H9 (cell line): ENCODE measurements around the gene PHF5A. TPM values are rescaled to one million over a fixed set of nuclear protein-coding genes. Genes with fewer than 3 reads are reported as not detected.
"Not testable (repeated sequence)": the region's sequence is repeated elsewhere in the genome, so short reads cannot be mapped to it uniquely, and the experiment has no call there.

Source experiments
- DNase-seq: peaks from one replicate; pipeline ENCODE4 v3.0.0-alpha.2; 2017
- H2AFZ ChIP-seq: one replicate; pipeline ENCODE4 v1.6.1; 2013; ENCODE audit warnings: mild to moderate bottlenecking, low read length, control low read depth, moderate library complexity
- H2AK5ac ChIP-seq: 2 replicates; pipeline ENCODE4 v1.6.1; 2013; ENCODE audit warnings: low read length, control low read depth, mixed read lengths; ENCODE audit not compliant: insufficient read length
- H2BK120ac ChIP-seq: one replicate; pipeline ENCODE4 v1.6.1; 2013; ENCODE audit warnings: low read depth, mild to moderate bottlenecking, low read length, control low read depth, inconsistent platforms; ENCODE audit not compliant: poor library complexity, severe bottlenecking
- H2BK12ac ChIP-seq: 2 replicates; pipeline ENCODE4 v1.6.1; 2013; ENCODE audit warnings: low read length, control low read depth, mixed read lengths, low read depth; ENCODE audit not compliant: insufficient read length
- H2BK15ac ChIP-seq: 2 replicates; pipeline ENCODE4 v1.6.1; 2013; ENCODE audit warnings: low read depth, low read length, control low read depth
- H2BK20ac ChIP-seq: one replicate; pipeline ENCODE4 v1.6.1; 2013; ENCODE audit warnings: low read depth, mild to moderate bottlenecking, low read length, control low read depth, inconsistent platforms; ENCODE audit not compliant: poor library complexity, severe bottlenecking
- H2BK5ac ChIP-seq: 2 replicates; pipeline ENCODE4 v1.6.1; 2013; ENCODE audit warnings: low read length, control low read depth, mixed read lengths; ENCODE audit not compliant: insufficient read length
- H3K14ac ChIP-seq: 2 replicates; pipeline ENCODE4 v1.6.1; 2013; ENCODE audit warnings: low read length, control low read depth; ENCODE audit not compliant: insufficient read depth
- H3K18ac ChIP-seq: 2 replicates; pipeline ENCODE4 v1.6.1; 2013; ENCODE audit warnings: low read depth, mild to moderate bottlenecking, mixed read lengths, low read length, control low read depth; ENCODE audit not compliant: insufficient read length
- H3K23ac ChIP-seq: 2 replicates; pipeline ENCODE4 v1.6.1; 2013; ENCODE audit warnings: low read length, control low read depth, mixed read lengths, low read depth; ENCODE audit not compliant: insufficient read length
- H3K23me2 ChIP-seq: 2 replicates; pipeline ENCODE4 v1.6.1; 2013; ENCODE audit warnings: low read depth, mild to moderate bottlenecking, mixed read lengths, low read length, control low read depth; ENCODE audit not compliant: insufficient read length, poor library complexity, severe bottlenecking
- H3K27ac ChIP-seq: 2 replicates; pipeline ENCODE4 v1.5.1; 2013; ENCODE audit warnings: low read length, control low read depth, mixed read lengths, low read depth; ENCODE audit not compliant: insufficient read length
- H3K27me3 ChIP-seq: 2 replicates; pipeline ENCODE4 v1.6.1; 2013; ENCODE audit warnings: low read length, control low read depth, inconsistent platforms; ENCODE audit not compliant: insufficient read depth
- H3K4ac ChIP-seq: 2 replicates; pipeline ENCODE4 v1.6.1; 2013; ENCODE audit warnings: low read depth, mild to moderate bottlenecking, control low read depth, inconsistent platforms, low read length, moderate library complexity
- H3K4me1 ChIP-seq: 2 replicates; pipeline ENCODE4 v1.6.1; 2013; ENCODE audit warnings: low read length, control low read depth, inconsistent platforms; ENCODE audit not compliant: insufficient read depth
- H3K4me2 ChIP-seq: 2 replicates; pipeline ENCODE4 v1.6.1; 2013; ENCODE audit warnings: low read length, control low read depth, mixed read lengths; ENCODE audit not compliant: insufficient read length, insufficient read depth
- H3K56ac ChIP-seq: 2 replicates; pipeline ENCODE4 v1.6.1; 2013; ENCODE audit warnings: low read depth, mild to moderate bottlenecking, mixed read lengths, low read length, control low read depth; ENCODE audit not compliant: insufficient read length
- H3K79me1 ChIP-seq: 2 replicates; pipeline ENCODE4 v1.6.1; 2013; ENCODE audit warnings: low read depth, mild to moderate bottlenecking, moderate library complexity, low read length, control low read depth, inconsistent platforms; ENCODE audit not compliant: insufficient read depth, poor library complexity, severe bottlenecking
- H3K79me2 ChIP-seq: 2 replicates; pipeline ENCODE4 v1.6.1; 2013; ENCODE audit warnings: low read length, control low read depth, inconsistent platforms; ENCODE audit not compliant: insufficient read depth
- H3K9ac ChIP-seq: 2 replicates; pipeline ENCODE4 v1.6.1; 2013; ENCODE audit warnings: low read length, control low read depth, mixed read lengths; ENCODE audit not compliant: insufficient read length; ENCODE audit errors: extremely low read depth
- H3K9me3 ChIP-seq: one replicate; pipeline ENCODE4 v1.6.1; 2013; ENCODE audit warnings: low read depth, low read length, inconsistent platforms; ENCODE audit not compliant: control insufficient read depth
- H3T11ph ChIP-seq: one replicate; pipeline ENCODE4 v1.6.1; 2013; ENCODE audit warnings: mild to moderate bottlenecking, low read length, control low read depth, inconsistent platforms
- H4K20me1 ChIP-seq: one replicate; pipeline ENCODE4 v1.6.1; 2013; ENCODE audit not compliant: control insufficient read depth, insufficient read length, insufficient read depth
- H4K5ac ChIP-seq: 2 replicates; pipeline ENCODE4 v1.6.1; 2013; ENCODE audit warnings: low read depth, mild to moderate bottlenecking, mixed read lengths, low read length, control low read depth; ENCODE audit not compliant: insufficient read length
- H4K8ac ChIP-seq: replicated peaks from 2 replicates; pipeline ENCODE4 v1.6.1; 2013; ENCODE audit warnings: low read length, control low read depth, mixed read lengths, low read depth; ENCODE audit not compliant: insufficient read length
- H4K91ac ChIP-seq: 2 replicates; pipeline ENCODE4 v1.6.1; 2013; ENCODE audit warnings: low read depth, mild to moderate bottlenecking, moderate library complexity, mixed read lengths, low read length, control low read depth; ENCODE audit not compliant: insufficient read length
- H3K27ac Mint-ChIP-seq, 3 experiments: 2 replicates in 2 of 3; 3 replicates in 1 of 3; pipeline ENCODE4 v1.8.0; 2020 to 2021; ENCODE audit warnings: mixed read lengths in 3 of 3, mild to moderate bottlenecking in 1 of 3, moderate library complexity in 1 of 3
- H3K27me3 Mint-ChIP-seq: 2 replicates; pipeline ENCODE4 v1.8.0; 2021; ENCODE audit warnings: low read depth, mild to moderate bottlenecking, moderate library complexity, mixed read lengths
- H3K36me3 Mint-ChIP-seq, 3 experiments: 2 replicates in 2 of 3; 3 replicates in 1 of 3; pipeline ENCODE4 v1.8.0; 2020 to 2021; ENCODE audit warnings: low read depth in 3 of 3, mixed read lengths in 3 of 3; ENCODE audit not compliant: insufficient read depth in 1 of 3
- H3K4me1 Mint-ChIP-seq, 2 experiments: 2 replicates each; pipeline ENCODE4 v1.8.0; 2020; ENCODE audit warnings: mixed read lengths in 2 of 2
- H3K4me3 Mint-ChIP-seq, 2 experiments: 2 replicates in 1 of 2; 3 replicates in 1 of 2; pipeline ENCODE4 v1.8.0; 2020 to 2021; ENCODE audit warnings: mild to moderate bottlenecking in 2 of 2, mixed read lengths in 2 of 2, moderate library complexity in 1 of 2
- H3K9me3 Mint-ChIP-seq, 2 experiments: 2 replicates in 1 of 2; 3 replicates in 1 of 2; pipeline ENCODE4 v1.8.0; 2020; ENCODE audit warnings: mild to moderate bottlenecking in 2 of 2, mixed read lengths in 2 of 2, moderate library complexity in 1 of 2
- CTCF ChIP-seq: fragments of 200-600 bp; sonication (generic); conservative IDR thresholded peaks from 3 replicates; pipeline ENCODE4 v1.8.0; 2021; ENCODE audit warnings: antibody characterized with exemption, mild to moderate bottlenecking
- WGBS: extraction: QIAGEN DNeasy Blood & Tissue Kit; methylation state at CpG from one replicate; pipeline ENCODE4 v1.1.7; 2013; ENCODE audit warnings: missing lambda C conversion rate, low lambda C conversion rate, mixed read lengths; ENCODE audit not compliant: insufficient read length; ENCODE audit errors: extremely low coverage; 5-methylcytosine and 5-hydroxymethylcytosine counted together
- total RNA-seq: library from RNA; stranded (reverse); gene quantifications from 2 replicates; pipeline ENCODE4 v1.2.1, GENCODE V29; 2021

Gene PHF5A
- total RNA-seq, 1 experiment from 2014 or later, result 114 TPM

GRCh38 chr22:41442240-41442792 is 26.2 kb downstream of the PHF5A start:
- H2AK5ac ChIP-seq, result no peak overlapping the region
- H3K4me1 ChIP-seq, result no peaks in the 10 kb centered on the region
- no peak overlapping the region for H3K23ac ChIP-seq
- TF ChIP-seq CTCF, result no peak
- no peak overlapping the region for H3T11ph ChIP-seq
- H3K9ac ChIP-seq, result no peak overlapping the region
- H3K27ac ChIP-seq, result no peak overlapping the region
- H2AFZ ChIP-seq, result no peak overlapping the region
- Mint-ChIP-seq H3K27me3 (peaks cover 2% of the 10 kb centered on the region; the same call in 1 of the 2 replicates), H3K4me3 (peak overlapping the region; percentile 96; a peak in 2 of 5 replicates), H3K36me3 (peaks cover 23 to 73% (median 55%) of the 10 kb centered on the region in 3 experiments), H3K27ac (peak overlapping the region in 1 of 3 experiments; percentile 81; a peak in 2 of 7 replicates), H3K9me3 (no peaks in the 10 kb centered on the region), H3K4me1 (peaks cover 5 to 16% of the 10 kb centered on the region in 2 experiments; a peak in 3 of 4 replicates)
- no peak overlapping the region for H2BK120ac ChIP-seq
- H3K14ac ChIP-seq, result no peak overlapping the region
- WGBS, result no CpG with 5 or more reads among the region's 2 CpGs
- peaks cover 19% of the 10 kb centered on the region for H3K23me2 ChIP-seq
- H4K91ac ChIP-seq, result no peak overlapping the region
- no peaks in the 10 kb centered on the region for H3K27me3 ChIP-seq
- H2BK12ac ChIP-seq, result no peak overlapping the region
- no peak for DNase-seq
- H4K5ac ChIP-seq, result no peak overlapping the region
- H3K79me2 ChIP-seq, result peaks cover 24% of the 10 kb centered on the region; the same call in 1 of the 2 replicates
- H3K4ac ChIP-seq, result no peak overlapping the region
- no peak overlapping the region for H2BK15ac ChIP-seq
- no peak overlapping the region for H4K8ac ChIP-seq
- H3K56ac ChIP-seq, result no peak overlapping the region
- no peak overlapping the region for H2BK5ac ChIP-seq
- no peak overlapping the region for H3K18ac ChIP-seq
- no peak overlapping the region for H2BK20ac ChIP-seq
- H4K20me1 ChIP-seq, result no peaks in the 10 kb centered on the region
- no peaks in the 10 kb centered on the region for H3K9me3 ChIP-seq
- peaks cover 4% of the 10 kb centered on the region for H3K79me1 ChIP-seq
- no peak overlapping the region for H3K4me2 ChIP-seq

GRCh38 chr22:41440511-41440910 is 28.0 kb downstream of the PHF5A start:
- not testable (repeated sequence) for H3K27me3 Mint-ChIP-seq, H4K20me1 ChIP-seq, H2BK12ac ChIP-seq, H3K4ac ChIP-seq, H3K56ac ChIP-seq, H2BK5ac ChIP-seq, H3K9me3 ChIP-seq, H3K4me1 ChIP-seq, H3K23ac ChIP-seq, H3K27me3 ChIP-seq, DNase-seq, H2AFZ ChIP-seq, H3K4me2 ChIP-seq, H4K91ac ChIP-seq, H4K8ac ChIP-seq, H3K79me1 ChIP-seq, H2AK5ac ChIP-seq, H2BK20ac ChIP-seq, H3K9me3 Mint-ChIP-seq, H2BK120ac ChIP-seq, H3T11ph ChIP-seq, H4K5ac ChIP-seq, H3K14ac ChIP-seq, H2BK15ac ChIP-seq, H3K18ac ChIP-seq, H3K27ac ChIP-seq, H3K4me3 Mint-ChIP-seq, H3K9ac ChIP-seq
- WGBS, result no CpG with 5 or more reads among the region's 5 CpGs
- Mint-ChIP-seq H3K36me3 (peaks cover 35 to 88% (median 67%) of the 10 kb centered on the region in 3 experiments; a peak in 6 of 7 replicates), H3K4me1 (peaks cover 5 to 16% of the 10 kb centered on the region in 2 experiments; a peak in 3 of 4 replicates), H3K27ac (peak overlapping the region in 2 of 3 experiments; percentile 55 to 63; a peak in 2 of 7 replicates)
- peaks cover 18% of the 10 kb centered on the region; the same call in 1 of the 2 replicates for H3K79me2 ChIP-seq
- H3K23me2 ChIP-seq, result peaks cover 14% of the 10 kb centered on the region
